ENCODE data around the gene IRF4.

The IRF4 gene

GRCh38 chr6:447381-448165 is 56.0 kb downstream of the IRF4 start:
- TF ChIP-seq POLR2A (IDR thresholded peaks at IDR 0.05; ENCODE audit: extremely low read depth, insufficient read length): no peak
- TF ChIP-seq, protein P1, sequence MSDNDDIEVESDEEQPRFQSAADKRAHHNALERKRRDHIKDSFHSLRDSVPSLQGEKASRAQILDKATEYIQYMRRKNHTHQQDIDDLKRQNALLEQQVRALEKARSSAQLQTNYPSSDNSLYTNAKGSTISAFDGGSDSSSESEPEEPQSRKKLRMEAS (IDR thresholded peaks at IDR 0.05; ENCODE audit: low read depth, low read length): no peak
- no peak for TF ChIP-seq CTCF (IDR thresholded peaks at IDR 0.05; ENCODE audit: low read depth, low read length)
- TF ChIP-seq MYC (IDR thresholded peaks at IDR 0.05; ENCODE audit: low read depth, low read length): no peak
- no peak overlapping the region for H3K4me3 ChIP-seq (ENCODE audit: low read depth, low read length)
- DNase-seq (ENCODE audit: low read depth): no peak

- TF ChIP-seq CTCF (IDR thresholded peaks at IDR 0.05; ENCODE audit: low read depth, low read length) (no peak), MYC (IDR thresholded peaks at IDR 0.05; ENCODE audit: low read depth, low read length) (no peak), POLR2A (IDR thresholded peaks at IDR 0.05; ENCODE audit: extremely low read depth, insufficient read length) (no peak)
- TF ChIP-seq, protein P1 (IDR thresholded peaks at IDR 0.05; ENCODE audit: low read depth, low read length): no peak
- no peak overlapping the region for H3K4me3 ChIP-seq (ENCODE audit: low read depth, low read length)
- DNase-seq (ENCODE audit: low read depth): no peak
These were observed 56.9 kb downstream of the IRF4 start for GRCh38 chr6:448296-449056.

DNA sequence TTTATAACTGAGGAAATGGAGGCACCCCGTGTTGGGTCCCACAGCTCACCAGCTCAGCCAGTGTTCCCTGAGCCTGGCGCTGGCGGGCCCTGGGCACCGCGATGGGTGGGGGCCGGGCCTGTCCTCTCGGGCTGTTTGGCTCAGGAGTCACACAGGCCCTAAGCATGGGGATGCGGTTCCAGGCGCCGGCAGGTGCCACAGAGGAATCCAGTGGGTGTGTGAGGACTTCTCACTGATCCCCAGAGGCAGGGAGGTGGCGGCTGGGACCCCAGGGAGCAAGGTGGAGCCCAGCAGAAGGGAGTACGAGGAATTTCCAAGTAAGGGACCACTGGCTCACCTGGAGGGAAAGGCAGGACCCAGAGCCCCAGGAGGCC is 57.5 kb downstream of the IRF4 start:
- TF ChIP-seq, protein P1 (IDR thresholded peaks at IDR 0.05; ENCODE audit: low read depth, low read length): no peak
- TF ChIP-seq CTCF (IDR thresholded peaks at IDR 0.05; ENCODE audit: low read depth, low read length) (no peak), POLR2A (IDR thresholded peaks at IDR 0.05; ENCODE audit: extremely low read depth, insufficient read length) (no peak), MYC (IDR thresholded peaks at IDR 0.05; ENCODE audit: low read depth, low read length) (no peak)
- DNase-seq (ENCODE audit: low read depth): no peak
- no peak overlapping the region for H3K4me3 ChIP-seq (ENCODE audit: low read depth, low read length)

DNA sequence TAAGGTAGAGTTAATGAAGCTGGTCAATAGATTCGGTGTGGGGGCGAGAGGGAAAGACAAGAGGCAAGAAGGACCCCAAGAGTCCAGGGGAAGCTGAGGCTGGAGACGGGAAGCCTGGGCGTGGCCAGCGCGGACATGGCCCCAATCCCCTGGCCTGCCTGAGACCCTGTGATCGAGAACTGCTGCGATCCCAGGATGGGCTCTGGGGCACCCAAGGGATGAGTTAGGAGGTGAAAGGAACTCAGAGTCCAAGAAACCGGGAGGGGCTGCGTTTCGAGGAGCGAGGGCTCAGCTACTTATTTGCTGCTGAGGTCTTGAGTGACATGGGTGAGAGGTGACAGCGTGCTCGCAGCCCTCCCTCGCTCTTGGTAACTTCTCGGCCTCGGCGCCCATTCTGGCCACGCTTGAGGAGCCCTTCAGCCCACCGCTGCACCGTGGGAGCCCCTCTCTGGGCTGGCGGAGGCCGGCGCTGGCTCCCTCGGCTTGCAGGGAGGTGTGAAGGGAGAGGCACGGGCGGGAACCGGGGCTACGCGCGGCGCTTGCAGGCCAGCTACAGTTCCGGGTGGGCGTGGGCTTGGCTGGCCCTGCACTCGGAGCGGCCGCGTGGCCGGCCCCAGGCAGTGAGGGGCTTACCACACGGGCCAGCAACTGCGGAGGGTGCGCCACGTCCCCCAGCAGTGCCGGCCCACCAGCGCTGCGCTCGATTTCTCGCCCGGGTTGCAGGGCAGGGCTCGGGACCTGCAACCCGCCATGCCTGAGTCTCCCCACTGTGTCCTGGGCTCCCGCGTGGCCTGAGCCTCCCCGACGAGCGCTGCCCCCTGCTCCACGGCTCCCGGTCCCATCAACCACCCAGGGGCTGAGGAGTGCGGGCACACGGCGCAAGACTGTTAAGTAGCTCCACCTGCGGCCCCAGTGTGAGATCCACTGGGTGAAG is 58.2 kb downstream of the IRF4 start:
- TF ChIP-seq, protein P1 (IDR thresholded peaks at IDR 0.05; ENCODE audit: low read depth, low read length): no peak
- no peak for TF ChIP-seq CTCF (IDR thresholded peaks at IDR 0.05; ENCODE audit: low read depth, low read length)
- no peak for TF ChIP-seq MYC (IDR thresholded peaks at IDR 0.05; ENCODE audit: low read depth, low read length)
- no peak for TF ChIP-seq POLR2A (IDR thresholded peaks at IDR 0.05; ENCODE audit: extremely low read depth, insufficient read length)
- H3K4me3 ChIP-seq (ENCODE audit: low read depth, low read length): no peak overlapping the region
- no peak for DNase-seq (ENCODE audit: low read depth)

DNA sequence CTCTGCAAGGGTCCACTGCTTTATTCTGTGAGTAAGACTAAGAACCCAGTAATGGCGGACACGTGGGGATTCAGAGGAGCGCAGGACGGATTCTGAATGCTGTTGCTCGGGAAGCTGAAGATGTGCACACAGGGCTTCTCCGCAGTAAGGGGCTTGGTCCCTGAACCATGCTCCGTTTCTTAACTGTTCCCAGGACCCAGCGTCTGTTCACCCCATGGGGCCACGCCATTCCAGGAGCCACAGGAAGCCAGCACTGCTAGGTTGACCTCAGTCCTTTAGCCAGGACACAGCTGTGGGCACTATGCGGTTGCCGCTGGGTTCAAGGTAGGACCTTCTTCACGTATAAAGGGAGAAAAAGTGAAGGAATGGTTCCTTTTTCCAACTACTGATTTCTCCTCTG is 59.8 kb downstream of the IRF4 start:
- no peak overlapping the region for H3K4me3 ChIP-seq (ENCODE audit: low read depth, low read length)
- TF ChIP-seq, protein P1 (IDR thresholded peaks at IDR 0.05; ENCODE audit: low read depth, low read length): no peak
- no peak for TF ChIP-seq MYC (IDR thresholded peaks at IDR 0.05; ENCODE audit: low read depth, low read length)
- TF ChIP-seq CTCF (IDR thresholded peaks at IDR 0.05; ENCODE audit: low read depth, low read length): no peak
- TF ChIP-seq POLR2A (IDR thresholded peaks at IDR 0.05; ENCODE audit: extremely low read depth, insufficient read length): no peak
- no peak for DNase-seq (ENCODE audit: low read depth)

Data from NB4 (cell line).